Ovary (tissue), 9 donors: Measurements from ENCODE around the gene CDK10. TPM values are rescaled to one million over a fixed set of nuclear protein-coding genes. Genes with fewer than 3 reads are reported as not detected.

Source experiments
- DNase-seq, 5 donors: peaks; one replicate each; pipeline ENCODE4 v3.0.0-alpha.2; 2019 to 2020
- H3K27ac ChIP-seq, 2 donors: fragments of 200-600 bp; one replicate each; pipeline versions ENCODE4 v1.5.1 to v1.8.0; 2019 to 2022
- H3K27me3 ChIP-seq: fragments of 200-600 bp; one replicate; pipeline ENCODE4 v1.8.0; 2022
- H3K36me3 ChIP-seq: fragments of 200-600 bp; sonication (generic); one replicate; pipeline ENCODE4 v1.5.1; 2019
- H3K4me1 ChIP-seq: one replicate; pipeline ENCODE4 v1.8.1; 2013; ENCODE audit warnings: mild to moderate bottlenecking, moderate library complexity; ENCODE audit not compliant: insufficient read depth
- H3K4me3 ChIP-seq: fragments of 200-600 bp; sonication (generic); one replicate; pipeline ENCODE4 v1.5.1; 2017
- H3K9me3 ChIP-seq, 2 donors: fragments of 200-600 bp in 1 of 2; sonication (generic) in 1 of 2; one replicate each; pipeline versions ENCODE4 v1.5.1 to v1.8.1; 2013 to 2019; ENCODE audit warnings: mild to moderate bottlenecking in 1 of 2, moderate library complexity in 1 of 2
- EP300 ChIP-seq: sonication (generic); formaldehyde crosslinking; IDR thresholded peaks from one replicate; pipeline ENCODE4 v1.6.1; 2017; ENCODE audit warnings: antibody characterized with exemption
- POLR2A ChIP-seq: fragments of 450-650 bp; IDR thresholded peaks from one replicate; pipeline ENCODE4 v1.6.1; 2017; ENCODE audit warnings: antibody characterized with exemption, mild to moderate bottlenecking, moderate library complexity
- WGBS, 3 donors: extraction: QIAGEN DNeasy Blood & Tissue Kit in 1 of 3; methylation state at CpG; one replicate each; pipeline versions ENCODE4 v1.1.5 to v1.1.7; 2013 to 2017; 5-methylcytosine and 5-hydroxymethylcytosine counted together
- intact Hi-C, 4 donors: fragments of 100-400 bp; cut with DNase I; formaldehyde crosslinking; loops; one replicate each; pipeline versions ENCODE4 v1.11.0 to v1.15.1; 2022 to 2023
- polyA plus RNA-seq, 2 donors: library from polyadenylated mRNA; stranded (reverse); fragments of 200-250 nt in 1 of 2; fragments of 350-450 nt in 1 of 2; fragmentation: Illumina TruSeq in 1 of 2; extraction: RNeasy Lipid Tissue Mini Kit (QIAGEN cat#74804) in 1 of 2; gene quantifications; one replicate each; pipeline ENCODE4 v1.2.3, GENCODE V29; 2013 to 2014
- total RNA-seq, 7 donors: library from RNA; depleted of rRNA in 2 of 7; stranded (reverse); fragments of >200 nt in 2 of 7; fragmentation: NEBNext Ultra II Directional in 3 of 7; extraction: Animal tissue kit (Norgen Biotek cat#: 25700) in 3 of 7; gene quantifications; one replicate each; pipeline versions ENCODE4 v1.1.0 to v1.2.4, GENCODE V29; 2016 to 2023
- TF ChIP-seq, protein P1 (sequence below), 3 donors: fragments of 450-650 bp in 2 of 3; fragments of 200-600 bp in 1 of 3; IDR thresholded peaks; one replicate each; pipeline versions ENCODE4 v1.5.1 to v1.8.0; 2016 to 2022; ENCODE audit warnings: antibody characterized with exemption in 3 of 3, mild to moderate bottlenecking in 1 of 3
- donor health status: DM: no; HTN: no; CAD: no; lungs with moderate emphysema.
- donor health status: DM: no; HTN: no; CAD: no.
- donor health status: Bipolar disorder and iron deficiency.
- donor health status: DM: yes; HTN: yes; CAD: no.
- donor health status: DM: no; HTN: no; CAD: no.
- donor health status: DM: yes; HTN: yes; CAD: no.

Gene CDK10
- total and polyA plus RNA-seq, 9 donors: 16.9 to 62.1 (median 51.9) TPM

DNA sequence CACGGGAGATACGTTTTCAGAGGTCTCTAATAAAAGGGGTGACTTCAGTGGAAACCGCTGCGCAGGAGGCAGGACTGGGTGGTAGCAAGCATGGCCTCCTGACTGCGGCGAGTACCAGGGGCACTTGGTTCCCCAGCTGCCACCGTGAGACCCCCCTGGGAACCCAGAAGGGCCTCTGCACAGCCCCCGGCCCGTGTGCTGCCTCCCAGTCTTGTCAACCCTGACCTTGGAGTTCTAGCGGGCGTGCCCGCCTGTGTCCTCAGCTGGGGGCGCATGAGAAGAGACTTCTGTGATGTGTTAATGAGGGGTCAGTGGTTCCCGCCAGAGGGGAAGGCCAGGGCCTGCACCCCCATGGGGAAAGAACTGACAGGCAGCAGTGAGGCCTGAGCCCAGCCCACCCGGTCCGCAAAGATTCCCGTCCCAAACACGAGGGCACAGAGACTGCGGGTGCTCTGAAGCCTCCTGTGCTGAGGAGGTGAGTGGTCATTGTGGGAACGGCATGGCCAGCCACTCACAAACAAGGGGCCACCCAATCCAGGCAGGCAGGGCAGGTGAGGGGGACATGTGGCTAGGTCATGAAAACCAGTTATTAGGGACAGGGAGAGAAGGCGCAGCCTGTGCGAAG, 44.2 kb downstream of the CDK10 start:
- TF ChIP-seq POLR2A: no peak

DNA sequence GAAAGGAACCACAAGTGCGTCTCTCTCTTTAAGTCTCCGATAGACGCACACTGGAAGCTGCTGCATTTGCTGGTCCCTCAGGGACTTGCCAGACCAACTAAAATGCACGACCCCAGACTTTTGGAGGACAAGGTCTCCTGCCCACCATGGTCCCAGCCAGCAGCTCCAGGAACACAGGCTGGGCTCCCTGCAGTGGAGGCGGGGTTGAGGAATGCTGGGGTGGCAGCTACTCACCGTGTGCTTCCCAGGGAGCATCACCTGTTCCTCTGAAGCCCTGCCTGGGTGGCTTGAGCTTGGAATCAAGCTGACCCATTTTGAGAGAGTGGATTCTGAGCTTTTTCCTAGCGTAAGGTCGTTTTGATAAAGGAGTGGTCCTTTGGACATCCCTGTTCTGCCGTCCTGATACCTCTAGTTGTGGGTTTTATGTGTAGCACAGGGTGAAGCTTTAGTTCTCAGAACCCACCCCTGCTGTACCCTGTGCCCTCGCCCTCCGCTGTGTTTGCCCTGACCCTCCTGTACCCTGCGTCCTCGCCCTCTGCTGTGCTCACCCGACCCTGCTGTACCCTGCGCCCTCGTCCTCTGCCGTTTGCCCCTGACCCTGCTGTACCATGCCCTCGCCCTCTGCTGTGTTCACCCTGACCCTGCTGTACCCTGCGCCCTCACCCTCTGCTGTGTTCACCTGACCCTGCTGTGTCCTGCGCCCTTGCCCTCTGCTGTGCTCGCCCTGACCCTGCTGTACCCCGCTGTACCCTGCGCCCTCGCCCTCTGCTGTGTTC, 45.8 kb downstream of the CDK10 start:
- no peaks in the 10 kb centered on the region for H3K9me3 ChIP-seq
- no peak for TF ChIP-seq POLR2A
- TF ChIP-seq, protein P1, sequence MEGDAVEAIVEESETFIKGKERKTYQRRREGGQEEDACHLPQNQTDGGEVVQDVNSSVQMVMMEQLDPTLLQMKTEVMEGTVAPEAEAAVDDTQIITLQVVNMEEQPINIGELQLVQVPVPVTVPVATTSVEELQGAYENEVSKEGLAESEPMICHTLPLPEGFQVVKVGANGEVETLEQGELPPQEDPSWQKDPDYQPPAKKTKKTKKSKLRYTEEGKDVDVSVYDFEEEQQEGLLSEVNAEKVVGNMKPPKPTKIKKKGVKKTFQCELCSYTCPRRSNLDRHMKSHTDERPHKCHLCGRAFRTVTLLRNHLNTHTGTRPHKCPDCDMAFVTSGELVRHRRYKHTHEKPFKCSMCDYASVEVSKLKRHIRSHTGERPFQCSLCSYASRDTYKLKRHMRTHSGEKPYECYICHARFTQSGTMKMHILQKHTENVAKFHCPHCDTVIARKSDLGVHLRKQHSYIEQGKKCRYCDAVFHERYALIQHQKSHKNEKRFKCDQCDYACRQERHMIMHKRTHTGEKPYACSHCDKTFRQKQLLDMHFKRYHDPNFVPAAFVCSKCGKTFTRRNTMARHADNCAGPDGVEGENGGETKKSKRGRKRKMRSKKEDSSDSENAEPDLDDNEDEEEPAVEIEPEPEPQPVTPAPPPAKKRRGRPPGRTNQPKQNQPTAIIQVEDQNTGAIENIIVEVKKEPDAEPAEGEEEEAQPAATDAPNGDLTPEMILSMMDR (IDR thresholded peaks at IDR 0.05): no peak
- no peak for TF ChIP-seq EP300
- 86 to 89% (median 88%) methylated on average over 24 of the region's 24 CpGs for WGBS, 3 donors
- no peak overlapping the region for H3K4me3 ChIP-seq
- DNase-seq: no peak
- intact Hi-C loops: no loop called here
- no peaks in the 10 kb centered on the region for H3K27me3 ChIP-seq
- H3K27ac ChIP-seq: no peak overlapping the region
- no peaks in the 10 kb centered on the region for H3K36me3 ChIP-seq
- no peaks in the 10 kb centered on the region for H3K4me1 ChIP-seq

More for the DNA sequence above, 44.2 kb downstream of the CDK10 start:
- H3K4me1 ChIP-seq: no peaks in the 10 kb centered on the region
- H3K9me3 ChIP-seq: no peaks in the 10 kb centered on the region
- H3K36me3 ChIP-seq: no peaks in the 10 kb centered on the region
- 75 to 80% (median 80%) methylated on average over 21 to 22 of the region's 22 CpGs for WGBS, 3 donors
- DNase-seq: no peak
- no peaks in the 10 kb centered on the region for H3K27me3 ChIP-seq
- no peak overlapping the region for H3K4me3 ChIP-seq
- intact Hi-C loops: no loop called here
- H3K27ac ChIP-seq: no peak overlapping the region

DNA sequence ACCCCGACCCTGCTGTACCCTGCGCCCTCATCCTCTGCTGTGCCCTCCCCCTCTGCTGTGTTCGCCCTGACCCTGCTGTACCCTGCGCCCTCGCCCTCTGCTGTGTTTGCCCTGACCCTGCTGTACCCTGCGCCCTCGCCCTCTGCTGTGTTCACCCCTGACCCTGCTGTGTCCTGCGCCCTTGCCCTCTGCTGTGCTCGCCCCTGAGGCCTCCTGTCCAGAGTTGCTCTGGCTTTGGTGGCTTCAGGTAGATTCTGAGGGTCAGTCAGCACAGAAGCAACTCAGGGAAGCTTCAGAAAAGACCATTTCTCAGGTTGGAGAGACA, 46.4 kb downstream of the CDK10 start:
- intact Hi-C loops: no loop called here
- Histone ChIP-seq H3K9me3 (no peaks in the 10 kb centered on the region), H3K4me1 (no peaks in the 10 kb centered on the region), H3K27me3 (no peaks in the 10 kb centered on the region), H3K36me3 (no peaks in the 10 kb centered on the region), H3K4me3 (no peak overlapping the region), H3K27ac (no peak overlapping the region)
- DNase-seq: no peak
- 89 to 93% (median 90%) methylated on average over 9 of the region's 9 CpGs for whole genome bisulfite sequencing, 3 donors
- TF ChIP-seq, protein P1 (IDR thresholded peaks at IDR 0.05): no peak
- no peak for TF ChIP-seq EP300
- no peak for TF ChIP-seq POLR2A

DNA sequence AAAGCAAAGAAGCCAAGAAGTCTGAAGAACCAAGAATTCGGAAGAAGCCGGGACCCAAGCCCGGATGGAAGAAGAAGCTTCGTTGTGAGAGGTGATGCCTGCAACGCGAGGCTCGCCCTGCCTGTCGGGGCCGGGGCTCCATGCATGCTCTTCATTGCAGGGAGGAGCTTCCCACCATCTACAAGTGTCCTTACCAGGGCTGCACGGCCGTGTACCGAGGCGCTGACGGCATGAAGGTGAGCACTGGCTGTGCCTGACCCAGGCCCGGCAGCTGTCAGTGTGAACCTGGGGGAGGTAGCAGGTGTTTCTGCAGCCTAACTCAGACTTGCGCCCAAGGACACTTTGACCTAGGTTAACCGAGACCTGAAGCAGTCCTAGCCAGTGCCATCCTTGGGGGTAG, 46.8 kb downstream of the CDK10 start:
- intact Hi-C loops: no loop called here
- H3K36me3 ChIP-seq: no peaks in the 10 kb centered on the region
- TF ChIP-seq POLR2A: no peak
- TF ChIP-seq EP300: no peak
- TF ChIP-seq, protein P1 (IDR thresholded peaks at IDR 0.05): no peak
- H3K27me3 ChIP-seq: no peaks in the 10 kb centered on the region
- DNase-seq: no peak
- no peaks in the 10 kb centered on the region for H3K9me3 ChIP-seq
- no peak overlapping the region for H3K27ac ChIP-seq
- H3K4me1 ChIP-seq: no peaks in the 10 kb centered on the region
- H3K4me3 ChIP-seq: no peak overlapping the region
- WGBS, 3 donors: 80 to 85% (median 81%) methylated on average over 17 of the region's 17 CpGs

DNA sequence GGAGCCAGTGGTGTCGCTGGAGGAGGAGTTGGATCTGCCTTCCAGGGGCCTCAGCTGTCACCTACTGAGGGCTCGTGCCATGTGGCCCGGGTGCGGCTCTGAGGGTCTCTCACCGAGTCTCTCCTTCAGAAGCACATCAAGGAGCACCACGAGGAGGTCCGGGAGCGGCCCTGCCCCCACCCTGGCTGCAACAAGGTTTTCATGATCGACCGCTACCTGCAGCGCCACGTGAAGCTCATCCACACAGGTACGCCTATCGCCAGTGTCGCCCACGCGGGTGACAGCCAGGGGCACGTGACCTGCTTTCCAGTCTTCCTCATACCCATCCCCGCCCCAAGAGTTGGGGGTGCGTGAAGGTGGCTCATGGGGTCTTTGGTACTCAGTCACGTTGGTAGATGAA, 47.3 kb downstream of the CDK10 start:
- Histone ChIP-seq H3K4me3 (no peak overlapping the region), H3K27me3 (no peaks in the 10 kb centered on the region), H3K36me3 (no peaks in the 10 kb centered on the region), H3K9me3 (no peaks in the 10 kb centered on the region), H3K4me1 (no peaks in the 10 kb centered on the region), H3K27ac (no peak overlapping the region)
- WGBS, 3 donors: 89 to 91% (median 90%) methylated on average over 21 of the region's 21 CpGs
- DNase-seq: no peak
- intact Hi-C loops: no loop called here
- TF ChIP-seq EP300 (no peak), POLR2A (no peak)
- TF ChIP-seq, protein P1 (IDR thresholded peaks at IDR 0.05): no peak
